GM23338 (cell line): ENCODE results near the gene DUS4L. TPM values are rescaled to one million over a fixed set of nuclear protein-coding genes. Genes with fewer than 3 reads are reported as not detected.

ENCODE experiments used
- polyA plus RNA-seq: library from polyadenylated mRNA; unstranded; fragments of >200 nt; fragmentation: Nextera tagmentation; extraction: Ambion mirVana; gene quantifications from 2 replicates; pipeline ENCODE4 v1.2.1, GENCODE V29; 2016
- small RNA-seq: library from RNA; depleted of rRNA; stranded (forward); fragments of <200 nt; gene quantifications from one replicate; pipeline ENCODE3, GENCODE V24; 2014; ENCODE audit warnings: low replicate concordance
- total RNA-seq: library from RNA; depleted of rRNA; stranded (reverse); fragments of >200 nt; shearing (Covaris generic); gene quantifications from 2 replicates; pipeline ENCODE4 v1.2.3, GENCODE V29; 2014; rRNA removed

DUS4L gene
- total and polyA plus RNA-seq, 2 experiments from 2014 or later = 16.7 to 22.9 TPM

Small RNAs within 50 kb of the gene (small RNA-seq; reads per million reads assigned to genes)
- not detected for gene RF01233

Other genes with a start within 250 kb of the DUS4L start
- not detected in 2 replicates for gene GPR22, start 93.9 kb upstream of the DUS4L start, total RNA-seq
- 2.0 and 3.4 TPM in 2 replicates for gene GPR22, start 93.9 kb upstream of the DUS4L start, polyA plus RNA-seq
- 36.5 and 40.6 TPM in 2 replicates for gene COG5, start 51 bp upstream of the DUS4L start, total RNA-seq
- 11.0 and 15.4 TPM in 2 replicates for gene COG5, start 51 bp upstream of the DUS4L start, polyA plus RNA-seq
- 15.8 and 18.4 TPM in 2 replicates for gene BCAP29, start 16.3 kb downstream of the DUS4L start, total RNA-seq
- gene BCAP29, start 16.3 kb downstream of the DUS4L start, polyA plus RNA-seq = 20.3 and 24.0 TPM in 2 replicates
- 0.07 TPM in 1 of 2 replicates, not detected in the other for gene SLC26A4, start 96.9 kb downstream of the DUS4L start, total RNA-seq
- gene SLC26A4, start 96.9 kb downstream of the DUS4L start, polyA plus RNA-seq = not detected in 2 replicates
- gene CBLL1, start 180.2 kb downstream of the DUS4L start, total RNA-seq = 31.1 and 65.4 TPM in 2 replicates
- gene CBLL1, start 180.2 kb downstream of the DUS4L start, polyA plus RNA-seq = 54.1 and 67.4 TPM in 2 replicates
- not detected in 2 replicates for gene SLC26A3, start 239.3 kb downstream of the DUS4L start, total RNA-seq
- not detected in 2 replicates for gene SLC26A3, start 239.3 kb downstream of the DUS4L start, polyA plus RNA-seq